Caki2 (cell line): ENCODE results near the gene MYO1G. TPM values are rescaled to one million over a fixed set of nuclear protein-coding genes. Genes with fewer than 3 reads are reported as not detected.
A peak's percentile ranks its signal among the peaks of the same experiment; 100 is the strongest.
"Not testable (repeated sequence)": the region's sequence is repeated elsewhere in the genome, so short reads cannot be mapped to it uniquely, and the experiment has no call there.

ENCODE experiments used
- DNase-seq: peaks from one replicate; pipeline ENCODE4 v3.0.0-alpha.2; 2015; ENCODE audit warnings: low read depth
- in situ Hi-C: cut with HindIII; loops from 2 replicates; pipeline ENCODE4 v1.10.0; 2016; ENCODE audit warnings: low sequenced_read_pairs, low pct_unique_long_range_greater_than_20kb, mixed read lengths
- total RNA-seq: library from RNA; depleted of rRNA; stranded (reverse); fragments of >200 nt; shearing (Covaris generic); gene quantifications from 2 replicates; pipeline ENCODE4 v1.2.3, GENCODE V29; 2014; ENCODE audit warnings: low replicate concordance

MYO1G gene
- total RNA-seq, 1 experiment from 2014 or later, result not detected

GRCh38 chr7:44959433-44959951, 19.3 kb downstream of the MYO1G start:
- in situ Hi-C loops, result no loop called here

GRCh38 chr7:44958645-44959344, 20.0 kb downstream of the MYO1G start:
- no peak for DNase-seq
- in situ Hi-C loops, result no loop called here

More at GRCh38 chr7:44959433-44959951, 19.3 kb downstream of the MYO1G start:
- DNase-seq, result no peak

GRCh38 chr7:44956157-44956766, 22.6 kb downstream of the MYO1G start:
- DNase-seq, result no peak
- in situ Hi-C loops, result no loop called here

- no peak for DNase-seq
- in situ Hi-C loops, result no loop called here
Measured at GRCh38 chr7:44955733-44956132, 23.1 kb downstream of the MYO1G start.

GRCh38 chr7:44953156-44953555, 25.7 kb downstream of the MYO1G start:
- DNase-seq, result no peak
- in situ Hi-C loops, result no loop called here

GRCh38 chr7:44949303-44949702, 29.5 kb downstream of the MYO1G start:
- in situ Hi-C loops, result no loop called here

GRCh38 chr7:44945479-44945878, 33.3 kb downstream of the MYO1G start:
- no peak for DNase-seq
- in situ Hi-C loops, result no loop called here

More at GRCh38 chr7:44949303-44949702, 29.5 kb downstream of the MYO1G start:
- DNase-seq, result no peak

GRCh38 chr7:44944821-44945220, 34.0 kb downstream of the MYO1G start:
- DNase-seq, result no peak
- in situ Hi-C loops, result no loop called here

- in situ Hi-C loops, result no loop called here
- no peak for DNase-seq
Measured at GRCh38 chr7:44943631-44944030, 35.2 kb downstream of the MYO1G start.

GRCh38 chr7:44937426-44937825, 41.4 kb downstream of the MYO1G start:
- DNase-seq, result no peak
- in situ Hi-C loops, result no loop called here

GRCh38 chr7:44936322-44936721, 42.5 kb downstream of the MYO1G start:
- in situ Hi-C loops, result no loop called here
- DNase-seq, result no peak

GRCh38 chr7:44935583-44935982, 43.2 kb downstream of the MYO1G start:
- no peak for DNase-seq
- in situ Hi-C loops, result no loop called here

- no peak for DNase-seq
- in situ Hi-C loops, result no loop called here
Measured at GRCh38 chr7:44935016-44935415, 43.8 kb downstream of the MYO1G start.

GRCh38 chr7:44934510-44934909, 44.3 kb downstream of the MYO1G start:
- in situ Hi-C loops, DNase-seq: not testable (repeated sequence)

- no peak for DNase-seq
- in situ Hi-C loops, result no loop called here
Measured at GRCh38 chr7:44930921-44931320, 47.9 kb downstream of the MYO1G start.

- in situ Hi-C loops, result no loop called here
- DNase-seq, result no peak
Measured at GRCh38 chr7:44922351-44922694, 56.5 kb downstream of the MYO1G start.

GRCh38 chr7:44921607-44922350, 57.0 kb downstream of the MYO1G start:
- in situ Hi-C loops, result no loop called here
- peak; percentile 34 for DNase-seq

- in situ Hi-C loops, result no loop called here
- DNase-seq, result no peak
Measured at GRCh38 chr7:44920119-44920518, 58.7 kb downstream of the MYO1G start.

- DNase-seq, result no peak
- in situ Hi-C loops, result no loop called here
Measured at GRCh38 chr7:44918029-44918428, 60.8 kb downstream of the MYO1G start.
